ENCODE results near the gene PLLP. TPM values are rescaled to one million over a fixed set of nuclear protein-coding genes. Genes with fewer than 3 reads are reported as not detected.

Gene PLLP, protein sequence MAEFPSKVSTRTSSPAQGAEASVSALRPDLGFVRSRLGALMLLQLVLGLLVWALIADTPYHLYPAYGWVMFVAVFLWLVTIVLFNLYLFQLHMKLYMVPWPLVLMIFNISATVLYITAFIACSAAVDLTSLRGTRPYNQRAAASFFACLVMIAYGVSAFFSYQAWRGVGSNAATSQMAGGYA
- 1 to 10 TPM; 5.9 to 9.1 TPM for total RNA-seq
- polyA plus RNA-seq (2013, experiment 1 of 2) = 2.1 TPM
- polyA plus RNA-seq (2013, experiment 2 of 2) = 2.4 TPM
- long read RNA-seq, experiment 1, partial matches to known transcripts = 1 of 3 reads
- long read RNA-seq, experiment 1, other reads (novel, unspliced or antisense) = 0 of 3 reads
- long read RNA-seq, experiment 2, transcript PLLP-201 (4 exons, 1,512 nt) = major isoform, 6 of 9 reads
- long read RNA-seq, experiment 2, partial matches to known transcripts = 1 of 9 reads
- long read RNA-seq, experiment 2, other reads (novel, unspliced or antisense) = 2 of 9 reads
- long read RNA-seq, experiment 3, transcript PLLP-201 (4 exons, 1,512 nt) = major isoform, 26 of 32 reads
- long read RNA-seq, experiment 3, partial matches to known transcripts = 1 of 32 reads
- long read RNA-seq, experiment 3, other reads (novel, unspliced or antisense) = 5 of 32 reads
- long read RNA-seq, experiment 4, transcript PLLP-201 (4 exons, 1,512 nt) = major isoform, 7 of 8 reads
- long read RNA-seq, experiment 4, partial matches to known transcripts = 0 of 8 reads
- long read RNA-seq, experiment 4, other reads (novel, unspliced or antisense) = 1 of 8 reads

DNA sequence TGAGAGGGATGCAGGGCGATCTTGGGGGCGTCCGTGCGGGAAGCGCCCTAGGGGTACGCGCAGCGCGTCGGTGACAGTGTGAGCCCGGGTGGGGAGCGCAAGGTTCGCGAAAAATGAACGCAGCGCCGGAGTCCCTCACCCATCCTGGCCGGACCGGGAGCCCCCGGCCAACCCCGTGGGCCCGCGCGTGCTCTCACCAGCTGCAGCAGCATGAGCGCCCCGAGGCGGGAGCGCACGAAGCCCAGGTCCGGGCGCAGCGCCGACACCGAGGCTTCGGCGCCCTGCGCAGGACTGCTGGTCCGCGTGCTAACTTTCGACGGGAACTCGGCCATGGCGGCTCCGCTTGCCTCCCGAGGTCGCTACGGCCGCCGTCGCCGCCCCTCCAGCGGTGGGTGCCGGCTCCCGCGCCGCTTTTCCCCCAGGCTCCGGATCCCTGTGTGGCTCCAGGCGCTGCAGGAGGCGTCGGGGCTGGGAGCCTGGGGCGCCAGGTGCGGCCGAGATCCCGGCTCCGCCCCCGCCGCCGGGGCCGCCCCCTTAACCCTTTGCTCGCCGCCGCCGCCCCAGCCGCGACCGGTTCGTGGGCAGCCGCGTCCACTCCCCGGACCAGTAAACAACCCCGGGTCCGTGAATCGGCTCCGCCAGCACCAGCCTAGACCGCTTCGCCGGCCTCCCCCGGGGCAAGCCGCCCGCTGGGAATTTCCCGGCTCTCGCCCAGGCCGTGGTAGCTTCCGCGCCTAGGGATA lies at the start of gene PLLP:
PLLP (minus strand) TSS at position 464 of the 743 bp plus-strand sequence; CDS start at position 332, 132 bp downstream.
- H3K36me3 Mint-ChIP-seq (ENCODE audit: low read depth) = no peaks in the 10 kb centered on the region
- Histone ChIP-seq H3K27ac (ENCODE audit: low read depth, low read length) (no peak within 1 kb of the TSS), H3K4me1 (ENCODE audit: control insufficient read depth, insufficient read depth, low read length) (no peaks in the 10 kb centered on the region), H3K36me3 (ENCODE audit: control insufficient read depth, insufficient read depth, low read length) (no peaks in the 10 kb centered on the region), H3K27me3 (ENCODE audit: control insufficient read depth, insufficient read depth, low read length, poor library complexity, severe bottlenecking) (peaks cover 19% of the 10 kb centered on the region), H3K9me3 (ENCODE audit: control insufficient read depth, low read length) (no peaks in the 10 kb centered on the region), H3K4me3 (ENCODE audit: low read length) (peak within 1 kb of the TSS; percentile 80), H3K9ac (ENCODE audit: extremely low read depth, low read length, poor library complexity, severe bottlenecking) (peak within 1 kb of the TSS; percentile 55)
- no peak within 1 kb of the TSS for H3K27ac Mint-ChIP-seq
- peak within 1 kb of the TSS; percentile 66 for H3K4me3 Mint-ChIP-seq
- DNase-seq = peak; percentile 85
- no peaks in the 10 kb centered on the region for H3K9me3 Mint-ChIP-seq
- peaks cover 12% of the 10 kb centered on the region for H3K4me1 Mint-ChIP-seq
- TF ChIP-seq, protein P1, sequence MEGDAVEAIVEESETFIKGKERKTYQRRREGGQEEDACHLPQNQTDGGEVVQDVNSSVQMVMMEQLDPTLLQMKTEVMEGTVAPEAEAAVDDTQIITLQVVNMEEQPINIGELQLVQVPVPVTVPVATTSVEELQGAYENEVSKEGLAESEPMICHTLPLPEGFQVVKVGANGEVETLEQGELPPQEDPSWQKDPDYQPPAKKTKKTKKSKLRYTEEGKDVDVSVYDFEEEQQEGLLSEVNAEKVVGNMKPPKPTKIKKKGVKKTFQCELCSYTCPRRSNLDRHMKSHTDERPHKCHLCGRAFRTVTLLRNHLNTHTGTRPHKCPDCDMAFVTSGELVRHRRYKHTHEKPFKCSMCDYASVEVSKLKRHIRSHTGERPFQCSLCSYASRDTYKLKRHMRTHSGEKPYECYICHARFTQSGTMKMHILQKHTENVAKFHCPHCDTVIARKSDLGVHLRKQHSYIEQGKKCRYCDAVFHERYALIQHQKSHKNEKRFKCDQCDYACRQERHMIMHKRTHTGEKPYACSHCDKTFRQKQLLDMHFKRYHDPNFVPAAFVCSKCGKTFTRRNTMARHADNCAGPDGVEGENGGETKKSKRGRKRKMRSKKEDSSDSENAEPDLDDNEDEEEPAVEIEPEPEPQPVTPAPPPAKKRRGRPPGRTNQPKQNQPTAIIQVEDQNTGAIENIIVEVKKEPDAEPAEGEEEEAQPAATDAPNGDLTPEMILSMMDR (conservative IDR thresholded peaks at IDR 0.05) = no peak
- WGBS, 2 experiments (ENCODE audit: insufficient coverage in 1 of 2, insufficient read length in 1 of 2) = 2 to 3% methylated on average over 28 to 95 of the region's 95 CpGs
- peaks cover 45% of the 10 kb centered on the region for H3K27me3 Mint-ChIP-seq (ENCODE audit: insufficient read depth)

DNA sequence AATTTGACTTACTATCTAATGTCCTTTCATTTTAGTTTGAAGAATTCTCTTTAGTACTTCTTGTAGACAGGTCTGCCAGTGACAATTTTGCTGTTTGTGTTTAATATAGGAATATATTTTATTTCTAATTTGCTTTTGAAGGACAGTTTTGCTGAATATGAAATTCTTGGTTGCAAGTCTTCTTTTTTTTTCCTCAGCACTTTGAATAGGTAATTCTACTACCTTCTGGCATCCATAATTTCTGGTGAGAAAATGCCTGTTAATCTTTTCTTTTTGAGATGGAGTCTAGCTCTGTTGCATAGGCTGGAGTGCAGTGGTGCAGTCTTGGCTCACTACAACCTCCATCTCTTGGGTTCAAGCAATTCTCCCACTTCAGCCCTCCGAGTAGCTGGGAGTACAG lies 48.9 kb upstream of the PLLP start:
- DNase-seq = no peak
- TF ChIP-seq, protein P1 (conservative IDR thresholded peaks at IDR 0.05) = no peak
- WGBS, 2 experiments (ENCODE audit: insufficient coverage in 1 of 2, insufficient read length in 1 of 2) = 94% methylated on average over 1 of the region's 1 CpG; no CpG with 5 or more reads in 1 of the 2 experiments
- Histone ChIP-seq H3K36me3 (ENCODE audit: control insufficient read depth, insufficient read depth, low read length) (no peaks in the 10 kb centered on the region), H3K9me3 (ENCODE audit: control insufficient read depth, low read length) (no peaks in the 10 kb centered on the region), H3K4me1 (ENCODE audit: control insufficient read depth, insufficient read depth, low read length) (no peaks in the 10 kb centered on the region), H3K27ac (ENCODE audit: low read depth, low read length) (no peak overlapping the region), H3K27me3 (ENCODE audit: control insufficient read depth, insufficient read depth, low read length, poor library complexity, severe bottlenecking) (no peaks in the 10 kb centered on the region), H3K4me3 (ENCODE audit: low read length) (no peak overlapping the region), H3K9ac (ENCODE audit: extremely low read depth, low read length, poor library complexity, severe bottlenecking) (no peak overlapping the region)
- Mint-ChIP-seq H3K27me3 (ENCODE audit: insufficient read depth) (peaks cover 2% of the 10 kb centered on the region), H3K27ac (no peak overlapping the region), H3K4me3 (no peak overlapping the region), H3K4me1 (no peaks in the 10 kb centered on the region), H3K9me3 (peaks cover 2% of the 10 kb centered on the region), H3K36me3 (ENCODE audit: low read depth) (no peaks in the 10 kb centered on the region)

DNA sequence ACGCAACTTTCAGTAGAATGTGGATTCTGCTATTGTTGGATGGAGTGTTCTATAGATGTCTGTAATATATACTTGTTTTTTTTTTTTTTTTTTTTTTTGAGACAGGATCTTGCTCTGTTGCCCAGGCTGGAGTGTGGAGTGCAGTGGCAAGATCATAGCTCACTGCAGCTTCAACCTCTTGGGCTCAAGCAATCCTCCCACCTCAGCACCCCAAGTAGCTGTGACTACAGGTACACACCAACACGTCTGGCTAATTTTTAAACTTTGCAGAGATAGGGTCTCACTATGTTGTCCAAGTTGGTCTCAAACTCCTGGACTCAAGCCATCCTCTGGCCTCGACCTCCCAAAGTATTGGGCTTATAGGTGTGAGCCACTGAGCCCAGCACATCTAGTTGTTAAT lies 46.9 kb upstream of the PLLP start:
- WGBS, 2 experiments (ENCODE audit: insufficient coverage in 1 of 2, insufficient read length in 1 of 2) = 79 to 92% methylated on average over 2 to 3 of the region's 3 CpGs
- no peak overlapping the region for H3K27ac Mint-ChIP-seq
- H3K27ac ChIP-seq (ENCODE audit: low read depth, low read length) = no peak overlapping the region

More for the DNA sequence above, 46.9 kb upstream of the PLLP start:
- H3K36me3 ChIP-seq (ENCODE audit: control insufficient read depth, insufficient read depth, low read length) = no peaks in the 10 kb centered on the region
- H3K4me3 Mint-ChIP-seq = no peak overlapping the region
- no peaks in the 10 kb centered on the region for H3K4me1 ChIP-seq (ENCODE audit: control insufficient read depth, insufficient read depth, low read length)
- TF ChIP-seq, protein P1 (conservative IDR thresholded peaks at IDR 0.05) = no peak
- H3K4me1 Mint-ChIP-seq = no peaks in the 10 kb centered on the region
- H3K4me3 ChIP-seq (ENCODE audit: low read length) = no peak overlapping the region
- peaks cover 2% of the 10 kb centered on the region for H3K27me3 Mint-ChIP-seq (ENCODE audit: insufficient read depth)
- H3K9me3 ChIP-seq (ENCODE audit: control insufficient read depth, low read length) = peaks cover 3% of the 10 kb centered on the region
- DNase-seq = no peak
- H3K27me3 ChIP-seq (ENCODE audit: control insufficient read depth, insufficient read depth, low read length, poor library complexity, severe bottlenecking) = no peaks in the 10 kb centered on the region
- H3K9ac ChIP-seq (ENCODE audit: extremely low read depth, low read length, poor library complexity, severe bottlenecking) = no peak overlapping the region
- H3K9me3 Mint-ChIP-seq = peaks cover 2% of the 10 kb centered on the region
- no peaks in the 10 kb centered on the region for H3K36me3 Mint-ChIP-seq (ENCODE audit: low read depth)
